H9 (cell line): ENCODE measurements around the gene SOBP. TPM values are rescaled to one million over a fixed set of nuclear protein-coding genes. Genes with fewer than 3 reads are reported as not detected.

Experiments used
- DNase-seq: peaks from one replicate; pipeline ENCODE4 v3.0.0-alpha.2; 2017
- H2AFZ ChIP-seq: one replicate; pipeline ENCODE4 v1.6.1; 2013; ENCODE audit warnings: mild to moderate bottlenecking, low read length, control low read depth, moderate library complexity
- H2AK5ac ChIP-seq: 2 replicates; pipeline ENCODE4 v1.6.1; 2013; ENCODE audit warnings: low read length, control low read depth, mixed read lengths; ENCODE audit not compliant: insufficient read length
- H2BK120ac ChIP-seq: one replicate; pipeline ENCODE4 v1.6.1; 2013; ENCODE audit warnings: low read depth, mild to moderate bottlenecking, low read length, control low read depth, inconsistent platforms; ENCODE audit not compliant: poor library complexity, severe bottlenecking
- H2BK12ac ChIP-seq: 2 replicates; pipeline ENCODE4 v1.6.1; 2013; ENCODE audit warnings: low read length, control low read depth, mixed read lengths, low read depth; ENCODE audit not compliant: insufficient read length
- H2BK15ac ChIP-seq: 2 replicates; pipeline ENCODE4 v1.6.1; 2013; ENCODE audit warnings: low read depth, low read length, control low read depth
- H2BK20ac ChIP-seq: one replicate; pipeline ENCODE4 v1.6.1; 2013; ENCODE audit warnings: low read depth, mild to moderate bottlenecking, low read length, control low read depth, inconsistent platforms; ENCODE audit not compliant: poor library complexity, severe bottlenecking
- H2BK5ac ChIP-seq: 2 replicates; pipeline ENCODE4 v1.6.1; 2013; ENCODE audit warnings: low read length, control low read depth, mixed read lengths; ENCODE audit not compliant: insufficient read length
- H3K14ac ChIP-seq: 2 replicates; pipeline ENCODE4 v1.6.1; 2013; ENCODE audit warnings: low read length, control low read depth; ENCODE audit not compliant: insufficient read depth
- H3K18ac ChIP-seq: 2 replicates; pipeline ENCODE4 v1.6.1; 2013; ENCODE audit warnings: low read depth, mild to moderate bottlenecking, mixed read lengths, low read length, control low read depth; ENCODE audit not compliant: insufficient read length
- H3K23ac ChIP-seq: 2 replicates; pipeline ENCODE4 v1.6.1; 2013; ENCODE audit warnings: low read length, control low read depth, mixed read lengths, low read depth; ENCODE audit not compliant: insufficient read length
- H3K23me2 ChIP-seq: 2 replicates; pipeline ENCODE4 v1.6.1; 2013; ENCODE audit warnings: low read depth, mild to moderate bottlenecking, mixed read lengths, low read length, control low read depth; ENCODE audit not compliant: insufficient read length, poor library complexity, severe bottlenecking
- H3K27ac ChIP-seq: 2 replicates; pipeline ENCODE4 v1.5.1; 2013; ENCODE audit warnings: low read length, control low read depth, mixed read lengths, low read depth; ENCODE audit not compliant: insufficient read length
- H3K27me3 ChIP-seq: 2 replicates; pipeline ENCODE4 v1.6.1; 2013; ENCODE audit warnings: low read length, control low read depth, inconsistent platforms; ENCODE audit not compliant: insufficient read depth
- H3K4ac ChIP-seq: 2 replicates; pipeline ENCODE4 v1.6.1; 2013; ENCODE audit warnings: low read depth, mild to moderate bottlenecking, control low read depth, inconsistent platforms, low read length, moderate library complexity
- H3K4me1 ChIP-seq: 2 replicates; pipeline ENCODE4 v1.6.1; 2013; ENCODE audit warnings: low read length, control low read depth, inconsistent platforms; ENCODE audit not compliant: insufficient read depth
- H3K4me2 ChIP-seq: 2 replicates; pipeline ENCODE4 v1.6.1; 2013; ENCODE audit warnings: low read length, control low read depth, mixed read lengths; ENCODE audit not compliant: insufficient read length, insufficient read depth
- H3K56ac ChIP-seq: 2 replicates; pipeline ENCODE4 v1.6.1; 2013; ENCODE audit warnings: low read depth, mild to moderate bottlenecking, mixed read lengths, low read length, control low read depth; ENCODE audit not compliant: insufficient read length
- H3K79me1 ChIP-seq: 2 replicates; pipeline ENCODE4 v1.6.1; 2013; ENCODE audit warnings: low read depth, mild to moderate bottlenecking, moderate library complexity, low read length, control low read depth, inconsistent platforms; ENCODE audit not compliant: insufficient read depth, poor library complexity, severe bottlenecking
- H3K79me2 ChIP-seq: 2 replicates; pipeline ENCODE4 v1.6.1; 2013; ENCODE audit warnings: low read length, control low read depth, inconsistent platforms; ENCODE audit not compliant: insufficient read depth
- H3K9ac ChIP-seq: 2 replicates; pipeline ENCODE4 v1.6.1; 2013; ENCODE audit warnings: low read length, control low read depth, mixed read lengths; ENCODE audit not compliant: insufficient read length; ENCODE audit errors: extremely low read depth
- H3K9me3 ChIP-seq: one replicate; pipeline ENCODE4 v1.6.1; 2013; ENCODE audit warnings: low read depth, low read length, inconsistent platforms; ENCODE audit not compliant: control insufficient read depth
- H3T11ph ChIP-seq: one replicate; pipeline ENCODE4 v1.6.1; 2013; ENCODE audit warnings: mild to moderate bottlenecking, low read length, control low read depth, inconsistent platforms
- H4K20me1 ChIP-seq: one replicate; pipeline ENCODE4 v1.6.1; 2013; ENCODE audit not compliant: control insufficient read depth, insufficient read length, insufficient read depth
- H4K5ac ChIP-seq: 2 replicates; pipeline ENCODE4 v1.6.1; 2013; ENCODE audit warnings: low read depth, mild to moderate bottlenecking, mixed read lengths, low read length, control low read depth; ENCODE audit not compliant: insufficient read length
- H4K8ac ChIP-seq: replicated peaks from 2 replicates; pipeline ENCODE4 v1.6.1; 2013; ENCODE audit warnings: low read length, control low read depth, mixed read lengths, low read depth; ENCODE audit not compliant: insufficient read length
- H4K91ac ChIP-seq: 2 replicates; pipeline ENCODE4 v1.6.1; 2013; ENCODE audit warnings: low read depth, mild to moderate bottlenecking, moderate library complexity, mixed read lengths, low read length, control low read depth; ENCODE audit not compliant: insufficient read length
- H3K27ac Mint-ChIP-seq, 3 experiments: 2 replicates in 2 of 3; 3 replicates in 1 of 3; pipeline ENCODE4 v1.8.0; 2020 to 2021; ENCODE audit warnings: mixed read lengths in 3 of 3, mild to moderate bottlenecking in 1 of 3, moderate library complexity in 1 of 3
- H3K27me3 Mint-ChIP-seq: 2 replicates; pipeline ENCODE4 v1.8.0; 2021; ENCODE audit warnings: low read depth, mild to moderate bottlenecking, moderate library complexity, mixed read lengths
- H3K36me3 Mint-ChIP-seq, 3 experiments: 2 replicates in 2 of 3; 3 replicates in 1 of 3; pipeline ENCODE4 v1.8.0; 2020 to 2021; ENCODE audit warnings: low read depth in 3 of 3, mixed read lengths in 3 of 3; ENCODE audit not compliant: insufficient read depth in 1 of 3
- H3K4me1 Mint-ChIP-seq, 2 experiments: 2 replicates each; pipeline ENCODE4 v1.8.0; 2020; ENCODE audit warnings: mixed read lengths in 2 of 2
- H3K4me3 Mint-ChIP-seq, 2 experiments: 2 replicates in 1 of 2; 3 replicates in 1 of 2; pipeline ENCODE4 v1.8.0; 2020 to 2021; ENCODE audit warnings: mild to moderate bottlenecking in 2 of 2, mixed read lengths in 2 of 2, moderate library complexity in 1 of 2
- H3K9me3 Mint-ChIP-seq, 2 experiments: 2 replicates in 1 of 2; 3 replicates in 1 of 2; pipeline ENCODE4 v1.8.0; 2020; ENCODE audit warnings: mild to moderate bottlenecking in 2 of 2, mixed read lengths in 2 of 2, moderate library complexity in 1 of 2
- CTCF ChIP-seq: fragments of 200-600 bp; sonication (generic); conservative IDR thresholded peaks from 3 replicates; pipeline ENCODE4 v1.8.0; 2021; ENCODE audit warnings: antibody characterized with exemption, mild to moderate bottlenecking
- WGBS: extraction: QIAGEN DNeasy Blood & Tissue Kit; methylation state at CpG from one replicate; pipeline ENCODE4 v1.1.7; 2013; ENCODE audit warnings: missing lambda C conversion rate, low lambda C conversion rate, mixed read lengths; ENCODE audit not compliant: insufficient read length; ENCODE audit errors: extremely low coverage; 5-methylcytosine and 5-hydroxymethylcytosine counted together
- total RNA-seq: library from RNA; stranded (reverse); gene quantifications from 2 replicates; pipeline ENCODE4 v1.2.1, GENCODE V29; 2021

The SOBP gene
- total RNA-seq, 1 experiment from 2014 or later, result 4.3 TPM

GRCh38 chr6:107539849-107540464 lies 50.0 kb downstream of the SOBP start:
- no peak overlapping the region for H4K91ac ChIP-seq
- H3K4me3 Mint-ChIP-seq, result no peak overlapping the region
- no peak overlapping the region for H2AK5ac ChIP-seq
- no peak for DNase-seq
- no peak overlapping the region for H3K18ac ChIP-seq
- H3K56ac ChIP-seq, result no peak overlapping the region
- H2BK5ac ChIP-seq, result no peak overlapping the region
- H3K23me2 ChIP-seq, result no peaks in the 10 kb centered on the region
- H3K36me3 Mint-ChIP-seq, result 0 out of 7 replicates have a peak, but pooled peaks cover 0 to 2% (median 0%) of the 10 kb centered on the region in 3 experiments
- no peaks in the 10 kb centered on the region for H3K9me3 Mint-ChIP-seq
- H2BK12ac ChIP-seq, result no peak overlapping the region
- no peak overlapping the region for H3K27ac Mint-ChIP-seq
- no peak overlapping the region for H3K4me2 ChIP-seq
- no peaks in the 10 kb centered on the region for H4K20me1 ChIP-seq
- H2AFZ ChIP-seq, result no peak overlapping the region
- H3K79me1 ChIP-seq, result no peaks in the 10 kb centered on the region
- no peaks in the 10 kb centered on the region for H3K79me2 ChIP-seq
- H3K4ac ChIP-seq, result no peak overlapping the region
- no peak overlapping the region for H4K5ac ChIP-seq
- H3K27ac ChIP-seq, result no peak overlapping the region
- H3K14ac ChIP-seq, result no peak overlapping the region
- H3K4me1 ChIP-seq, result peaks cover 5% of the 10 kb centered on the region; the same call in 1 of the 2 replicates
- no peak overlapping the region for H3K9ac ChIP-seq
- TF ChIP-seq CTCF, result no peak
- no peak overlapping the region for H2BK120ac ChIP-seq
- no CpG with 5 or more reads among the region's 2 CpGs for WGBS
- H3K27me3 ChIP-seq, result no peaks in the 10 kb centered on the region
- H2BK15ac ChIP-seq, result no peak overlapping the region
- no peaks in the 10 kb centered on the region for H3K9me3 ChIP-seq
- no peaks in the 10 kb centered on the region for H3K27me3 Mint-ChIP-seq
- no peak overlapping the region for H2BK20ac ChIP-seq
- H3K23ac ChIP-seq, result no peak overlapping the region
- H3K4me1 Mint-ChIP-seq, result peaks cover 45 to 53% of the 10 kb centered on the region in 2 experiments
- no peak overlapping the region for H3T11ph ChIP-seq
- H4K8ac ChIP-seq, result no peak overlapping the region
